Measurements from ENCODE around the gene MYO3B.
"Not testable (repeated sequence)": the region's sequence is repeated elsewhere in the genome, so short reads cannot be mapped to it uniquely, and the experiment has no call there.

MYO3B gene

DNA sequence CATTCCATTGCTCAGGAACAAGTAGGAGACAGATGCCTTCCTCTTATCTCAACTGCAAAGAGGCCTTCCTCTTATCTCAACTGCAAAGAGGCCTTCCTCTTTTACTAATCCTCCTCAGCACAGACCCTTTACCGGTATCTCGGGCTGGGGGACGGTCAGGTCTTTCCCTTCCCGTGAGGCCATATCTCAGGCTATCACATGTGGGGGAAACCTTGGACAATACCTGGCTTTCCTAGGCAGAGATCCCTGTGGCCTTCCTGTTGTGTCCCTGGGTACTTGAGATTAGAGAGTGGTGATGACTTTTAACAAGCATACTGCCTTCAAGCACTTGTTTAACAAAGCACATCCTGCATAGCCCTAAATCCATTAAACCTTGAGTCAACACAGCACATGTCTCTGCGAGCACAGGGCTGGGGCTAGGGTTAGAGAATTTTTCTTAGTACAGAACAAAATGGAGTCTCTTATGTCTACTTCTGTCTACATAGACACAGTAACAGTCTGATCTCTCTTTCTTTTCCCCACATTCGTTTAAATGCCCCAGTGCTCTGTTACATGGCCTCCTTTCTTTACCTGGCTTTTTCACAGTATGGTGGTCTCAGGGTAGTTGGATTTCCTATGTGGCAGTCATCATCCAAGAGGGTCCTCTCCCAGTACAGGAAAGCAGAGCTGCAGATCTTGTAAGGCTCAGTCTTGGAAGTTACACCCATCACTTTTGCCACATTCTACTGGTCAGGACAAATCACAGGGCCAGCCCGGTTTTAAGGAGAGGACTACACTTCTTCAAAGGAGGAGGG is 86.0 kb downstream of the MYO3B start:
- not testable (repeated sequence) for DNase-seq

DNA sequence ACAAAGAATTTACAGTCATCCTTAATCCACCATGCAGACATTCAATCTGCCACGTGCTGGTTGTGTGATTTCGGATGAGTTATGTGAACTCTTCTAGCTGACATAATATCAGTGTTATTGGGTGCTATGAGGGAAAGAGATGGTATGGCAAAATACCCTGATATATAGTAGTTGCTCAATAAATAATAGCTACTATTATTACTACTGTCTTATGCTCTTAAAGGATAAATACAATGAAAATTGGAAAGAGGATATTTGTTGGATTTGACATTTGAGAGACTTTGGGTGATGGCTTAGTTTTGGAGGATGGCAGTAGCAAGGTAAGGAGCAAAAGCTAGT is 86.5 kb downstream of the MYO3B start:
- DNase-seq: no peak

DNA sequence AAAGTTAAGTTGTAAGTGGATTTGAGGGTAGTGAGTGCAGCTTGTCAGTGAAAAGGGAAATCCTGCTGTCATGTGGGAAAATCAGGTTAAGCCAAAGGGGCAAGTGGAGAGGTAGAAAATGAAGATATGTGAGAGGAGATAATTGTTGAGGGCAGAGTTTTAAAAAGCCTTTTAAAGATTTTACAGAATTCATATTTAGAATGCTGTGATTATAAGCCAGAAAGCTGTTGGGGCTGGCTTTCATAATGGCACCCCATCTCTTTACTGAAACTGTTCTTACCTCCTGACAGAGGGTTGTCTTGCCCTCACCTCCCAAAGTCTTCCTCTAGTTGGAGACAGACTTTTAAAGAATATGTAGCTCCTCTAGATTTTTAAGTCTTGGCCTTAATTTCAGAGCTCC is 86.9 kb downstream of the MYO3B start:
- DNase-seq: no peak

DNA sequence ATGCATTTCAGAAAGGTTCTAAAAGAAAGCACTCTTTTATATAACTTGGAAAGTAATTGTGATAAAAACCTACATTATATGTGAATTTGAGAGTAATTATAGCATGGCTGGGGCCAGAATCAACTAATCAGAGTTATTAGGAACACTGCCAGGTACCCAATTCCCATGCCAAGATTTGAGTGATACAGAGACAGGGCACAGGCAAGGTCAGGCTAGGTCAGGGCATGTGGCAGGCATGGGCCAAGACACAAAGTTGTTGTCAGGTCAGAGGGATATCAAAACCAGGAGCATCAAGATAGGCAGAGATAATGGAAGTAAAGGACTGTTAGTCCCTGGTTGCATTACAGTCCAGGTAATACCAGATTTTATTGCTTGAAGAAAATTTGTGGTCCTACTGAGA is 87.4 kb downstream of the MYO3B start:
- DNase-seq: peak; percentile 39

DNA sequence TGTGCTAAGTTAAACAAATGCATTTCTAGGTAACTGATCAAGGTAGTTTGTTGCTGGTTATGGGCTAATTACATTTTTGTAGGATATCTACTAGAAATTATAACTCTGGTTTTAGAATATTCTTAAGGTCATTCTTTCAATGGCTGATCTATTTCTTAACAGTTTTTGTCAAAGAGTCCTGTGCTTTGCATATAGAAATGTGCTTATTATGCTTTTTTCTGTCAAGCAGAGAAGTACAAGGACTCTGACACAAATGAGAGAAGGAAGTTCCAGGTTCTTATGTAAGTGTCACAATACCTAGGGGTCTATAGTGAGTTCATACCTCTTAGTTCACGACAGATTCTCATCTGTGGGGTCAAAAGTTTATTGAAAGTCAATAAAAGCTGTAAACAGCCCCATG is 88.4 kb downstream of the MYO3B start:
- no peak for DNase-seq

DNA sequence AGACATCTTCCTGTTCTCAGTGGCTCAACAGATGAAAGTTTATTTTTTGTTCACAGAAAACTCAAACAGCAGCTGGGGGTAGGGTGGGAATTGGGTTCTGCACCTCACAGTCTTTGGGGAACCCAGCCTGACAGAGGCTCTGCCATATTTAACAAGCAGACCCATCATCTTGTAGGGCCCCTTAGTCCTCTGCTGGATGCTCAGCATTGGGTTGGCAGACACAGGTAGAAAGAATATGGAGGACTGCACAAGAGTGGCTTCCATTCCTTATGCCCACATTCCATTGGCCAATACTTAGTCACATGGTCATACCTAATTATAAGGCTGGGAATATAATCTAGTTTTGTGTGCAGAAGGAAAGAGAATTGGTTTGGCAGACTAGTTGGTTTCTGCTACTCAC is 89.1 kb downstream of the MYO3B start:
- no peak for DNase-seq

DNA sequence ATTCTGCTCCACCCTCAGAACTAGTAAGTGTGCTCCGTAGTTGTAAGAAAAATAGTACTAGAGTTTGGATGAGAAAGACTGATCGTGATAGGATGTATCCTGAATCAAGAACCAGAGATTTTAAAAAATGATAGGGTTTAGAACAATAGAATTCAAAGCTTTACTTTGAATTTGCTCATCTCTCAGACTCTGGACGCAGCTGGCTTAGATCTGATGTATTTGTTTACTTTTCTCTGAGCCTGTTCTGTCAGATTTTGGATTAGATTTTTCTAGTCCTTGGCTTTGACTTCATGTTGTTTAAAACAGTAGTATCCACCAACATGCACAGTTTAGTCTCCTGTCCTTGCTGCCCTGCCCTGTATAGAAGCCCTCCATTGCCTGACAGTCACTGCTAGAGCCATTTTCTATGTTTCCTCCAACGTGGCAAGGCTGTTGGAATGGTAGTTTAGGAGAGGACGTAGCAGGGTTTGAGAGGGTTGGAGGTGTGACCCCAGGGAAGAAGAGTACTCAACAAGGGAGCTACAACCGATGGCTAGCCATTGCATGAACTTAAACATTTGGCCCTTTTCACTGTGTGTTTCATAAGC is 92.4 kb downstream of the MYO3B start:
- no peak for DNase-seq

DNA sequence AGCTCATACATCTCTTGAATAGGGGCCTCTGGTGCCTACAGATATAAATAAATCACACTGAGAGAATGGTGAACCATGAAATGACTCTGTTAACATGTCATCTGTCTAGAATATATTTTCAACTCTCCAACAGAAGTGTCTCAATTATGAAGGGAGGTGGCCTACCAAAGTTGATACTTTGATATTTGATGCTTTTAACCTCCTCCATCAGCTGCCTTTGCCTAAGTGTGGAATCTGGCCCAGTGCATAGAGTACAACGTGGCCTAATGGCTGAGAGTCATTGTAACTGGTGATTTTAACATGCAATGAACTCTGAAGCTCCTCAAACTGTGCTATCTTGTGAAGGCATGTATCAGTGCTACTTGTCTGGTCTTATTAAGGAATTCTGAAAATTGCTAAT is 93.4 kb downstream of the MYO3B start:
- DNase-seq: peak; percentile 73

DNA sequence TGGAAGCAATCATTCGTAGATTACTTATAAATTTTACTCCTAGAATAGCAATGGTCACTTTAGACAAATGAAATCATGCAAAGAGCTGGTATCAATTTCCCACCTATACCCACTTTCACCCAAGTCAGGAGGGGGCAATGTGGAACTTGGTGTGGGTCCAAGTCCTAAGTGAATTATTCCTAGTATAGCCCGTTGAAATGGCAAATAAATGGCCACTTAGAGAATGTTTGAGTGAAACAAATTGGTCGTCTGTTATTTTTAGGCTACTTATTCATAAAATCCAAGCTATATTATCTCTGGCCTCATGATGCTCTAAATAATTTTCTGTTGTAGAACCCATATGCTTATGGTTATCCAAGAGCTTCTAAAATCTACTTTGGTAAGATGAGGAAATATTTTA is 98.1 kb downstream of the MYO3B start:
- peak; percentile 13 for DNase-seq

DNA sequence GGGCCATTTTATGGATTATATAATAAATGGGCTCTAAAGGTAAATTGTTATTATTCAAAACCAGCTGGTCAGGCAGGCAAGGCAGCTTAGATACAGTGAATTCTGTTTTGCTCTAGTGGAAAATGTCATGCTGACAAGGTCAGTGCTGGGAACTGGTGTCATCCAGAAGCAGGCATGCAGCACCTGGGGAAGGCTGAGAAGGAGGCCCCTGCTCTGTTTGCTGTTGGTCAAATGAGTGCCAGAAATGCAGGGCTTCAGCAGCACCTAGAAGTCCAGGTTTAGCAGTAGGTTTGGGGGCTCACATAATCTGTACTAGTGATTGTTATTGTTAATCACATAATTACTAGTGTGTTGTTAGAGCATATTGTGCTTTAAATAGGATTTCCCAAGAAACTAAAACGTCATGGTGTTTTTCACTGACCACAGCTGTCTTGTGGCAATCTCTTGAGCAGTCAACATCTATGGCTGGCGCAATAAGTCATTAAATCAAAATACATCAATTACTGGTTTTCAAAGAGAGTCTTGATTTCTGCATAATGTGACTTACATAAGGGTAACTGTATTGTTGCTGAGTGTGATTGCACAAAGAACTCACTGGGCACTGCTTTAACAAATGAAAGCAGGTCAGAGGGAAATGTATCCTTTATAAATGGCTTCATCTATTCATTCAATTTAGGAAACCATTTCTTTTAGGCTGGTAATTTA is 99.1 kb downstream of the MYO3B start:
- peak; percentile 24 for DNase-seq

DNA sequence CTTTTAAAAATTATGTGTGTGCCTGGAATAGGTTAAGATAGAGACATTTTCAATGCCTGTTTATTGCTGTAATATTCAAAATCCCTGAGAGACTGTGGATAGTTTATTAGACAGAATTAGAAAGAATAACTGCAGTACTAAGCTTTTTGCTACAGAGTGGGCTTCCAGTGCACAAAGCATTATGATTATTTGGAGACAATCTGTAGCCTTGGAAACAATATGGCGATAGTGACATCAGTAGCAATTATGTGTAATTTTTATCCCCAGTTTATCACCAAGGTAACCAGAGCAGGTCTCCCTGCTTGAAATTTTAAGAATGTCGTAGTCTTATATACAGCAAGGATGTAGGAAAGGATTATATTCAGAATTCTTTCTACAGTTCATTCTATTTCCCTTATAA is 100.0 kb downstream of the MYO3B start:
- peak; percentile 35 for DNase-seq

DNA sequence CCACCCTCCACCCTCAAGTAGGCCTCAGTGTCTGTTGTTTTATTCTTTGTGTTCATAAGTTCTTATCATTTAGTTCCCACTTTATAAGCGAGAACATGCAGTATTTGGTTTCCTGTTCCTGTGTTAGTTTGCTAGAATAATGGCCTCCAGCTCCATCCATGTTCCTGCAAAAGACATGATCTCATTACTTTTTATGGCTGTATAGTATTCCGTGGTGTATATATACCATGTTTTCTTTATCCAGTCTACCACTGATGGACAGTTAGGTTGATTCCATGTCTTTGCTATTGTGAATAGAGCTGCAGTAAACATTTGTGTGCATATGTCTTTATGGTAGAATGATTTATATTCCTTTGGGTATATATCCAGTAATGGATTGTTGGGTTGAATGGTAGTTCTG is 101.7 kb downstream of the MYO3B start:
- DNase-seq: not testable (repeated sequence)

DNA sequence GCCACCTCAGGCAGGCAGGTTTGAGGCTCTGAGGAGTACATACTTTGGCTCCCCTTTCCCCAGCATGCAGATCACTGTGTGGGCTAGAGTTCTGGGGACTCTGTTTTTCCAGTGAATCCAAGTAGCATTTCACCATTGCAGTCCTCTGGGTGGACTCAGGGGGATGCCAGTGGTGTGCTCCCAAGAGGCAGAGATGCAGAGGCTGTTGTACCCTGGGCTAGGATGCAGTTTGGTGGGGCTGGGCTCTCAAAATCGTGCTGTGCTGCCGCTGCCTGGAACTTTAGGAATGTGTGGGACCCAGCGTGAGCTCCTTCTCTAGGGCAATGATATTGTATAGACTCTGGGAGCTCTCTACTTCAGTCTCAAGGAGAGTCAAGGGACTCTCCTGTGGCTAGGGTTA is 104.9 kb downstream of the MYO3B start:
- DNase-seq: no peak

DNA sequence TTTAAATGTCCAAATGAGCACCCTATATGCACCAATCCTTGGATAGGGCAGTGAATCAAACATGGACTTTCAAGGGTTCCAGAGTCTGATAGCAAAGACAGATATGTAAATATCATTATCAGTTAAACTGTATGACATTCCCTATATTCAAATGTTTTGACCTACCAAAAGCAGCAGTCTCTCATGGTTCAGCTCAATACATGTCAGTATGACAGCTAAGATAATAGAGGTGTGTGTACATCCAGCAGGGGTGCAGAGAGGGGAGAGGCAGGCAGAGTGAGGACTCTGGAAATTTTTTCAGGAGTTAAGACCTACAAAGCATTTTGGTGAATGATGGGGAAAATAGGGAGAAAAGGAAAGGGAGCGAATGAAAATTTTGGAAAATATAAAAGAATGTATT is 106.3 kb downstream of the MYO3B start:
- no peak for DNase-seq

DNA sequence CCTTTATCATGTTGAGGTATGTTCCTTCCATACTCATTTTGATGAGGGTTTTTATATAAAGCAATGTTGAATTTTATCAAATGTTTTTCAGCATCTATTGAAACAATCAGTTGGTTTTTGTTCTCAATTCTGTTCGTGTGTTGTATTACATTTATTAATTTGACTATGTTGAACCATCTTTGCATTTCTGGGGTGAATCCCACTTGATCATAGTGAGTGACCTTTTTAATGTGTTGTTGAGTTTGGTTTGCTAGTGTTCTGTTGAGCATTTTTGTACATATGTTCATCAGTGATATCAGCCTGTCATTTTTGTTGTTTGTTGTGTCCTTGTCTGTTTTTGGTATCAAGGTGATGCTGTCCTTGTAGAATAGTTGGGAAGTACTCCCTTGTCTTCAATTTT is 110.9 kb downstream of the MYO3B start:
- no peak for DNase-seq

DNA sequence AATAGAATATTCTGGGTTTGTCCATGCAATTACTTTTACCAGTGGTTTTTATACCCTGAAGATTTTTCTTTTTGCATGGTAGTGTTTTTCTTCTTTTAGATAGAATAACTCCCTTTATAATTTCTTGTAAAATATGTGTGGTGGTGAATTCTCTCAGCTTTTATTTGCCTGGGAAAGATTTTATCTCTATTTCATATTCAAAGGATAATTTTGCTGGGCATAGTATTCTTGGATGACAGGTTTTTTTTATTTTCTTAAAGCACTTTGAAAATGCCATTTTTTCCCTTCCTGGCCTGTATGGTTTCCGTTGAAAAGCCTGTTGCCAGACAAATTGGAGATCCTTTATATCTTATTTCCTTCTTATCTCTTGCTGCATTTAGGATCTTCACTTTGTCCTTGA is 113.5 kb downstream of the MYO3B start:
- no peak for DNase-seq

DNA sequence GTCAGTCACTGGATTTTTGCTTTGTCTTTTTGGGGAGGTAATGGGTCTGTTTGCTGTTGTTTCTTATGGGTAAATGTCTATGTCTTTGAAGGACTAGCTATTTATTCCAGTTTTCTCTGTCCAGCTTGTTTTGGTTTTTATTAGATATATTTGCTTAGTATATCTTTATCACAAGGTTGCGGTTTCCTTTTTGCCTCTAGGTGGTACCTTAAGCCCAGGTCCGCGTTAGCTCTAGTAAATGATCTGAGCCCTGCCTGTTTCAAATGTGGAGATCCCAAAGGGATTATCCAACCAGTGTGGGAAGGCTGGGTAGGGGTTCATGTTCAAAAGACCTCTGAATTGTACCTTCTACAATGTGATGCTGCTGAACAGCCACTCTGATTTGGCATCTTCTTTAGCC is 114.5 kb downstream of the MYO3B start:
- DNase-seq: no peak

DNA sequence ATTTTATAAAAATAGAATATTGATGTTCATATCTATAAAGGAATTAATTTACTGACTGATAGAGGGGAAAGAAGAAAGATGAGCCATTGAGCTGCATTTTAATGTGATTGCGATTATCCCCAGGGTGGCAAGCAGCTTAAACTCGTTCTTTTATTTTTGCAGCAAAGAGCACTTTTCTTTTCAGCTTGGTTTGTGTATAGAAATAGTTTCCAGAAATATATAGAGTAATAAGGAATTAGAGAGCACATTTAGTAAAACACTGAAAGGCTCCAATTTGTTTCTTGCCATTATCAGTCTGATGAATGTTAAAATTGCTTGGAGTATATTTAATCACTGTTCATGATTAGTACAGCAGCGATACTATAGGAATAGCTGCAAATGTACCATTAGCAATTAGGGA is 119.5 kb downstream of the MYO3B start:
- DNase-seq: no peak

DNA sequence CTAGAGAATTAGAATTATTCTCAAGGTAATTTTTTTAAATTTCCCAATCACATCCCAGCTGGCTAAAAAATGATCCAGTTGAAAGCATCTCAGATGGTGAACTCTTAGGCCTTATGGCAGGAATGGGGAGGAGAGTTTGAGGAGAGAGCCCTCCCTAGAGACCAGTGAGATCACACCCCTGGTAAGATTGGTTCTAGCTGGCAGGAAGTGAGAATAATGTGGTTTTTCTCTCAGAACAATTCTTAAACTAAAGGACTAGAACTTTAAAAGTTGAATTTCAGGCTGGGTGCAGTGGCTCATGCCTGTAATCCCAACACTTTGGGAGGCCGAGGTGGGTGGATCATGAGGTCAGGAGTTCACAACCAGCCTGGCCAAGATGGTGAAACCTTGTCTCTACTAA is 120.2 kb downstream of the MYO3B start:
- DNase-seq: no peak

DNA sequence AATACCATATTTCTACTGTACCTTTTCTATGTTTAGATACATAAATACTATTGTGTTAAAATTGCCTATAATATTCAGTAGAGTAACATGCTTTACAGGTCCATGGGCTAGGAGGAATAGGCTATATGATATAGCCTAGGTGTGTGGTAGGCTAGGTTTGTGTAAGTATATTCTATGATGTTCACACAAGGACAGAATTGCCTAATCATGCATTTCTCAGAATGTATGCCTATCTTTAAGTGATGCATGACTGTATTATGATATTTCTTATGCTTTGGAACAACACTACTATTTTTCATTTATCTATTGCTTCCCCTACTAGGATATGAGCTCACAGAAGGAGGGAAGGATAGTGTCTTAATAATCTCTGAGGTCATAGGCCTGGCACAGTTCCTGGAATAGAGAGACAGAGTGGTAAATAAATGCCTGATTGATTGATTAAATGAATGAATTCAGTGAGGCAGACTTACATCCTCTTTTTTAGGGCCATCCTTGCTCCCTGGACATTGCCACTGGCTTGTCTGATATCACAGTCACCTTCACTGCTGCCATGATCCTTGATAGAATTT is 121.0 kb downstream of the MYO3B start:
- DNase-seq: no peak

DNA sequence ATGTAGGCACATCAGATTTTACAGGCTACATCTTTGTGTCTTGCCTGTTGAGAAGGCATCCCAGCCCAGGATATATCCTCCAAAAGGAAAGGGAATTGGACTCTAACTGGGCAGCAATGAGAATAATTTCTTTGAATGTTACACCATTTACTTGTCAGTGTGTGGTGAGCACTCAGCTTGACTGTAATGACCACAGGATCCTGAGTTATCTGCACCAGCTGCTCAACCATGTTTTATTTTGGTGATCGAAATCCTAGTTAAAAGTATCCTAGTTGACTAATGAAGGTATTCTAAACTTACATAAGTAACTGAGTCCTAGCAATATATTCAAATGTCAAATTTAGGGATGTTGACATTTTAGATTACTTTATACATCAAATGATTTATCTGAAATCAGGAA is 123.0 kb downstream of the MYO3B start:
- no peak for DNase-seq

DNA sequence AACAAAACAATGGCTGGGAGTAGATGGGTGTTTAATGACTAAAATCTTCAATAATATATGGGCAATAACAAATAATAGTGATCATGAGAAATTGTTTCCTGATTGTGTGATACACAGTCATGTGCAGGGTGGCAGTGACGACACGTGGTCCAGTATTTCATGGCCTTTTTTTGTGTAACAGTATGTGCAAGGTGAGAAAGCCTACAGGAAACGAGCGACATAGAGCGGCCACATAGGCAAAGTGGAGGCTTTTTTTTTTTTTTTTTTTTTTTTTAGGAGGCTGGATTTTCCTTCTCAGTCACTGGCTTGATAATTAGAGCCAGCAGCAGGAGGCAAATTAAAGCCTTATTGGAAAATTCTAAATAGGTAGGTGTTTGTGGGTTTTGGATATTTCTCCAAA is 123.7 kb downstream of the MYO3B start:
- no peak for DNase-seq

DNA sequence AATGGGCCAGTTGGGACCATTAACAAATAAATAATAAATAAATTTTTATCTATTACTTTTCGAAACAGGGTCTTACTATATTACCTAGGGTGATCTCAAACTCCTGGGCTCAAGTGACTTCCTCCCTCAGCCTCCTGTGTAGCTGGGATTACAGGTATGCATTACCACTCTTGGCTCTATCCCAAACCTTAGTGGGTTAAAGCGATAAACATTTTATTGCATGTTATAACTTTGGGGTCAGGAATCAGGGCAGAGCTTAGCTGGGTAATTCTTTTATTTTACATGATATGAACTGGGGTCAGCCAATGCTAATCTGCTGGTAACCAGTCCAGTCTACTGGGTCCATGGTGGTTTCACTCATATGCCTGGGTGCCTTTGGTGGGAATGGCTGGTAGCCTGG is 127.8 kb downstream of the MYO3B start:
- no peak for DNase-seq

DNA sequence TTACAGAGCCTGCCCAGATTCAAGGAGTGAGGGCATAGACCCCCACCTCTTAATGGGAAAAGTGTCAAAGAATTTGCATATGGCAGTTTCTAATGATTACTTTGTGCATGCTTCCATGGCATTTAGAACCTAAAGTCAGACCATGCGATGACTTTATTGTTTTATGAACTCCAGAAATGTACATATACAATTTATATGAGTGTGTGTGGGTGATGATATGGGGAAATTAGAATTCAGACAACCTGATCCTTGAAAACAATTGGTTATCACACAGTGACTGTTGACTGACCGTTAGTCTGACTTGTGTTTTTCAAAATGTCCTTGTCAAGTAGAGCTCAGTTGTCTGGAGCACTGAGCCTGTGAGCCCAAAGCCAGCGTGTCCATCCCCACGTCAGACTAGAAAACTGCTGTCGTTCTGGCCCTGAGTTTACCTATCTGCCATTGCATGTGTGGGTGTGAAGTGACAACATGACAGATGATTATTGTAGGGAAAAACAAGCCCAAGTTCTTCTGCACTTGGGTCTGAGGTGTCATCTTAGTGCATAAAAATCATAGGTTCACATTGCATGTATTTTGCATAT is 128.4 kb downstream of the MYO3B start:
- DNase-seq: no peak

Data from NCI-H1105 (cell line).